Endothelial cell of umbilical vein (primary cell): ENCODE results near the gene ZNF331.
"Not testable (repeated sequence)": the region's sequence is repeated elsewhere in the genome, so short reads cannot be mapped to it uniquely, and the experiment has no call there.

Experiments used
- CTCF ChIP-seq, 2 donors: IDR thresholded peaks; 1 replicate in 1 of 2; 2 replicates in 1 of 2; pipeline ENCODE4 v1.5.1; 2011; ENCODE audit warnings: low read length in 2 of 2, mild to moderate bottlenecking in 2 of 2, moderate library complexity in 2 of 2, control low read depth in 1 of 2, inconsistent platforms in 1 of 2, low read depth in 1 of 2; ENCODE audit not compliant: insufficient read depth in 1 of 2; ENCODE audit errors: extremely low read depth in 1 of 2
- EZH2 ChIP-seq: IDR thresholded peaks from 2 replicates; pipeline ENCODE4 v1.6.1; 2012; ENCODE audit warnings: borderline replicate concordance, low read depth, mild to moderate bottlenecking, moderate library complexity, low read length, inconsistent platforms; ENCODE audit not compliant: severe bottlenecking
- JUN ChIP-seq: IDR thresholded peaks from 2 replicates; pipeline ENCODE4 v1.6.1; 2011; ENCODE audit warnings: borderline replicate concordance, low read depth; ENCODE audit not compliant: insufficient read length, insufficient read depth
- POLR2AphosphoS5 ChIP-seq: IDR thresholded peaks from 2 replicates; pipeline ENCODE4 v1.6.1; 2012; ENCODE audit warnings: low read depth, mild to moderate bottlenecking, control low read depth, low read length, moderate library complexity; ENCODE audit not compliant: insufficient read depth

- not testable (repeated sequence) for TF ChIP-seq CTCF (IDR thresholded peaks at IDR 0.05; ENCODE audit: extremely low read depth in 1 of 2, insufficient read depth in 1 of 2, low read depth in 1 of 2, low read length in 2 of 2); EZH2; POLR2AphosphoS5; JUN
These were observed 39.9 kb upstream of the ZNF331 start for GRCh38 chr19:53498024-53498395.
